ENCODE data around the gene RBKS.

- TF ChIP-seq CREB1 (IDR thresholded peaks at IDR 0.05) (no peak), CTCF (IDR thresholded peaks at IDR 0.05; ENCODE audit: control extremely low read depth in 1 of 3, insufficient read depth in 1 of 3, low read depth in 1 of 3, low read length in 3 of 3) (no peak), EZH2 (IDR thresholded peaks at IDR 0.05; ENCODE audit: low read depth, low read length, severe bottlenecking) (no peak), MAFK (IDR thresholded peaks at IDR 0.05; ENCODE audit: low read depth, low read length) (no peak), BRCA1 (IDR thresholded peaks at IDR 0.05; ENCODE audit: low read depth, low read length) (no peak), POLR2AphosphoS5 (IDR thresholded peaks at IDR 0.05; ENCODE audit: low read depth, low read length) (no peak), SAP30 (IDR thresholded peaks at IDR 0.05; ENCODE audit: insufficient read depth, insufficient replicate concordance, low read length) (no peak), CEBPB (IDR thresholded peaks at IDR 0.05; ENCODE audit: low read depth, low read length) (no peak), SP1 (IDR thresholded peaks at IDR 0.05; ENCODE audit: low read depth, low read length) (no peak), EP300 (IDR thresholded peaks at IDR 0.05; ENCODE audit: borderline replicate concordance in 1 of 2, low read depth in 2 of 2, low read length in 2 of 2) (no peak)
Measured at GRCh38 chr2:27798486-27798885, 91.7 kb downstream of the RBKS start.

Measured in H1 (cell line).